Brain microvascular endothelial cell (primary cell): Measurements from ENCODE around the gene CCDC88C.

ENCODE experiments used
- DNase-seq: peaks from one replicate; pipeline ENCODE4 v3.0.0-alpha.2; 2020
- H3K27ac ChIP-seq: fragments of 250-450 bp; sonication (Bioruptor Pico); 2 replicates; pipeline ENCODE4 v1.5.1; 2020; ENCODE audit warnings: mild to moderate bottlenecking, moderate library complexity
- H3K27me3 ChIP-seq: fragments of 250-450 bp; sonication (Bioruptor Pico); replicated peaks from 2 replicates; pipeline ENCODE4 v1.5.1; 2020; ENCODE audit warnings: mild to moderate bottlenecking
- H3K36me3 ChIP-seq: fragments of 250-450 bp; sonication (Bioruptor Pico); replicated peaks from 2 replicates; pipeline ENCODE4 v1.5.1; 2020; ENCODE audit warnings: mild to moderate bottlenecking
- H3K4me3 ChIP-seq: 2 replicates; pipeline ENCODE4 v1.5.1; 2011; ENCODE audit warnings: low read depth, mild to moderate bottlenecking, control low read depth, low read length, moderate library complexity
- CTCF ChIP-seq: IDR thresholded peaks from 2 replicates; pipeline ENCODE4 v1.5.1; 2011; ENCODE audit warnings: low read depth, mild to moderate bottlenecking, moderate library complexity, low read length, control low read depth, inconsistent platforms; ENCODE audit errors: missing control alignments
- in situ Hi-C: cut with HindIII; loops from 2 replicates; pipeline ENCODE4 v1.10.0; 2017; ENCODE audit warnings: low sequenced_read_pairs, low pct_ligation_motif_present

Gene CCDC88C

DNA sequence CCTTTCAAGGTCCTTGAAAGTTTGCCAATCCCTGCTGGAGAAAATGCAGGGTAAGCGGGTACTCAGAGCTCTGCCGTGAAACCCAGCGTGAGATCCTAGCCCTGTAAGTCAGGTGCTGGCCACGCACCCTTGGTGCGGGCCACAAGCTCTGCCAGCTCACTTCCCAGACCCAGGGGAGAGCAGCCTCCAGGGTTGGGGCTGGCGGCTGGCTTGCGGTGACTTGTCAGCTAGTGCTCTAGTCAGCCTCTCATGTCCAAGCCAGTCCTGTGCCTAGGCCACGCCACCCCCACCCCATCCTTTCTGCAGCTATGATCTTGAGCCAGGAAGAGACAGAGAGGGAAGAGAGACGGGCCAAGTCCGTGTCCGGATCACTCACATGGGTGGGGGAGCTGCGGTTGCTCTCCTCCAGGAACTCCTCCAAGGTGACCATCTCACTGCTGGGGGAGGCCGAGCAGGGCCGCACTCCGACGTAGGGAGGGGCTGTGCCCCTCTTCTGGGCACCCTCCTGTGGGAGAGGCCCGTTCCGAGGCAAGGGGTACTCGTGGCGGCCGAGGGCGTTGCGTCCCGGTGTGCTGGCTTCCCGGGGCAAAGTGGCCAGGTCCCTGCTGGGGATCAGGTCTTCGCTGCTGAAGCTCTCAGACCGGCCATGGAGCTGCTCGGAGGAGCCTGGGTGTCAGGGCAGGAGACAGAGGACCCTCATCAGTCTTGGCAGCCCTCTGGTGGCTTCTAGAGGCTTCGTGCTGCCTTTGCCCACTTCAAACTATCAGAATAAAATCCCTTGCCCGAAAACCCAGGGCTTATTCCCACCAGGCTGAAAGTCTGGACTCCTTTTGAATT is 139.9 kb downstream of the CCDC88C start:
- in situ Hi-C loops: loop anchor here (25.0 kb wide), 2 partner anchors 90 to 365 kb away; no protein-coding TSS in a partner anchor
- no peak for TF ChIP-seq CTCF
- no peak overlapping the region for H3K4me3 ChIP-seq
- no peak overlapping the region for H3K27ac ChIP-seq
- H3K36me3 ChIP-seq: no peaks in the 10 kb centered on the region
- no peaks in the 10 kb centered on the region for H3K27me3 ChIP-seq
- no peak for DNase-seq

GRCh38 chr14:91274796-91275195 is 142.8 kb downstream of the CCDC88C start:
- Histone ChIP-seq H3K27ac (no peak overlapping the region), H3K4me3 (no peak overlapping the region), H3K36me3 (no peaks in the 10 kb centered on the region), H3K27me3 (no peaks in the 10 kb centered on the region)
- no peak for TF ChIP-seq CTCF
- DNase-seq: no peak
- in situ Hi-C loops: loop anchor here (25.0 kb wide), 2 partner anchors 87 to 362 kb away; no protein-coding TSS in a partner anchor

- DNase-seq: no peak
- Histone ChIP-seq H3K27ac (no peak overlapping the region), H3K4me3 (no peak overlapping the region), H3K27me3 (no peaks in the 10 kb centered on the region), H3K36me3 (no peaks in the 10 kb centered on the region)
- TF ChIP-seq CTCF: no peak
- in situ Hi-C loops: no loop called here
Observed at GRCh38 chr14:91273885-91274273, 143.7 kb downstream of the CCDC88C start.

- DNase-seq: no peak
- Histone ChIP-seq H3K27me3 (no peaks in the 10 kb centered on the region), H3K4me3 (no peak overlapping the region), H3K27ac (no peak overlapping the region), H3K36me3 (no peaks in the 10 kb centered on the region)
- TF ChIP-seq CTCF: no peak
- in situ Hi-C loops: no loop called here
Observed at GRCh38 chr14:91273273-91273884, 144.2 kb downstream of the CCDC88C start.

DNA sequence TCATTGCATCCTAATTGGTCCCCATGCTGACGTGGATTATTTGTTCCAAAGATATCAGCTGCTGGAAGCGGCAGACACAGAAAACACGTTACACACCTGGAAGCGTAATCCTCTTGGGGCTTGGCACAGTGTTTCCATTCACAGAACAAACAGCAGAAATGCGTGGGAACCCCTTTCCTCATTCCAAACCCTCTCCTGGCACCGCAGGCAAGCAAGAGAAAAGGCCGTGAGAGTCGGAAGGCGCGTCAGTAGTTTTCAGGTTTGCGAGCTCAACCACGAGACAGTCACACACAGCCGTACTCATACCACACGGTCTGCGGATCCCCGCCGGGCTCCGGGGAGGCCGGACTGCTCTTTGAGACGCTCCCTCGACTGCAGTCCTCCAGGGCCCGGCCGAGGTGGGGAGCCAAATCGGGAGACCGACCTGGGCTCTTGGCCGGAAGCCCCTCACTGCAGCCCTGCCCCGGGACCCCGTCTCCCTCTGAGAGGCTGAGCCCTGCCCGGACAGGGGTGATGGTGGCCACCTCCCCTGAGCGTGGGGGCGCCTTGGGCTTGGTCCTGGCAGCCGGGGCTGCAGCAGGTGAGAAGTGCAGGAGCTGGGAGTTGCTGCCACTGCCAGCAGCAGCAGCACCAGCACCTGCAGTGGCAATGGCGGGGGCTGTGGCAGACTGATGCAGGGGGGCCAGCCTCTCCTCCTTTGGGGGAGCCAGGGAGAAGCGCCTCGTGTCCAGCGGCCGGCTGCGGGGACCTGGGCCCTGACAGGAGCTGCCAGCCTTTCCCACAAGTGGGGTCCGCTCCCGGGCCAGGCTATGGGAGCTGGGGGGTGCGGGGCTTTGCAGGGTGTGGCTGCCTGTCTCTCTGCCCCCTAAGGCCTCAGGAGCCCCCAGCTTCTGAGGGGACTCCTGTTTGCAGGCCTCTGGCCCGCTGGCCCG is 145.0 kb downstream of the CCDC88C start:
- no peak overlapping the region for H3K4me3 ChIP-seq
- DNase-seq: no peak
- no peaks in the 10 kb centered on the region for H3K36me3 ChIP-seq
- no peak overlapping the region for H3K27ac ChIP-seq
- TF ChIP-seq CTCF: no peak
- in situ Hi-C loops: no loop called here
- no peaks in the 10 kb centered on the region for H3K27me3 ChIP-seq
